C4-2B (cell line): ENCODE data around the gene TSPEAR.

ENCODE experiments used
- ZFX ChIP-seq: fragments of 450-650 bp; IDR thresholded peaks from 2 replicates; pipeline ENCODE4 v1.6.1; 2017
- TF ChIP-seq, protein P1 (sequence below): fragments of 450-650 bp; conservative IDR thresholded peaks from 2 replicates; pipeline ENCODE4 v1.5.1; 2017; ENCODE audit warnings: mild to moderate bottlenecking

DNA sequence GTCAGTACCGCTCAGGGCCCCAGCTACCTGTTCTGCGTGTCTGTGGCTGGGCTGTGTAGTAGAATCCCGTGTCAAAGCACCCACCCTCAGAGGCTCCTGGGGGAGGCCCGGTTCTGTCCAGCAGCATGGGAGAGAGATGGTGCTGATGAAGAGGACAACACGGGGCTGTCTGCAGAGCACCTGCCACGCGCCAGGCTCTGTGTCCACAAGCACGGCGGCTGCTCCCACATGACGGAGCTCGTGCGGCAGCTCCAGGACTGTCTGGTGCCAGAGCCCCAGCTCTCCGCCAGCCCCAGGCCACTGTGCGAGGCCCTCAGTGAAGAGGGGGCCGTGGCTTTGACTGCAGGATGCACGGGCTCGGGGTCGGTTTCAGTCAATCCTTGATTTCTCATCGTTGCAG is 42.0 kb upstream of the TSPEAR start:
- TF ChIP-seq, protein P1, sequence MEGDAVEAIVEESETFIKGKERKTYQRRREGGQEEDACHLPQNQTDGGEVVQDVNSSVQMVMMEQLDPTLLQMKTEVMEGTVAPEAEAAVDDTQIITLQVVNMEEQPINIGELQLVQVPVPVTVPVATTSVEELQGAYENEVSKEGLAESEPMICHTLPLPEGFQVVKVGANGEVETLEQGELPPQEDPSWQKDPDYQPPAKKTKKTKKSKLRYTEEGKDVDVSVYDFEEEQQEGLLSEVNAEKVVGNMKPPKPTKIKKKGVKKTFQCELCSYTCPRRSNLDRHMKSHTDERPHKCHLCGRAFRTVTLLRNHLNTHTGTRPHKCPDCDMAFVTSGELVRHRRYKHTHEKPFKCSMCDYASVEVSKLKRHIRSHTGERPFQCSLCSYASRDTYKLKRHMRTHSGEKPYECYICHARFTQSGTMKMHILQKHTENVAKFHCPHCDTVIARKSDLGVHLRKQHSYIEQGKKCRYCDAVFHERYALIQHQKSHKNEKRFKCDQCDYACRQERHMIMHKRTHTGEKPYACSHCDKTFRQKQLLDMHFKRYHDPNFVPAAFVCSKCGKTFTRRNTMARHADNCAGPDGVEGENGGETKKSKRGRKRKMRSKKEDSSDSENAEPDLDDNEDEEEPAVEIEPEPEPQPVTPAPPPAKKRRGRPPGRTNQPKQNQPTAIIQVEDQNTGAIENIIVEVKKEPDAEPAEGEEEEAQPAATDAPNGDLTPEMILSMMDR = no peak
- no peak for TF ChIP-seq ZFX
